H9 (cell line): ENCODE results near the gene TMEM229B. TPM values are rescaled to one million over a fixed set of nuclear protein-coding genes. Genes with fewer than 3 reads are reported as not detected.

Source experiments
- DNase-seq: peaks from one replicate; pipeline ENCODE4 v3.0.0-alpha.2; 2017
- H2AFZ ChIP-seq: one replicate; pipeline ENCODE4 v1.6.1; 2013; ENCODE audit warnings: mild to moderate bottlenecking, low read length, control low read depth, moderate library complexity
- H2AK5ac ChIP-seq: 2 replicates; pipeline ENCODE4 v1.6.1; 2013; ENCODE audit warnings: low read length, control low read depth, mixed read lengths; ENCODE audit not compliant: insufficient read length
- H2BK120ac ChIP-seq: one replicate; pipeline ENCODE4 v1.6.1; 2013; ENCODE audit warnings: low read depth, mild to moderate bottlenecking, low read length, control low read depth, inconsistent platforms; ENCODE audit not compliant: poor library complexity, severe bottlenecking
- H2BK12ac ChIP-seq: 2 replicates; pipeline ENCODE4 v1.6.1; 2013; ENCODE audit warnings: low read length, control low read depth, mixed read lengths, low read depth; ENCODE audit not compliant: insufficient read length
- H2BK15ac ChIP-seq: 2 replicates; pipeline ENCODE4 v1.6.1; 2013; ENCODE audit warnings: low read depth, low read length, control low read depth
- H2BK20ac ChIP-seq: one replicate; pipeline ENCODE4 v1.6.1; 2013; ENCODE audit warnings: low read depth, mild to moderate bottlenecking, low read length, control low read depth, inconsistent platforms; ENCODE audit not compliant: poor library complexity, severe bottlenecking
- H2BK5ac ChIP-seq: 2 replicates; pipeline ENCODE4 v1.6.1; 2013; ENCODE audit warnings: low read length, control low read depth, mixed read lengths; ENCODE audit not compliant: insufficient read length
- H3K14ac ChIP-seq: 2 replicates; pipeline ENCODE4 v1.6.1; 2013; ENCODE audit warnings: low read length, control low read depth; ENCODE audit not compliant: insufficient read depth
- H3K18ac ChIP-seq: 2 replicates; pipeline ENCODE4 v1.6.1; 2013; ENCODE audit warnings: low read depth, mild to moderate bottlenecking, mixed read lengths, low read length, control low read depth; ENCODE audit not compliant: insufficient read length
- H3K23ac ChIP-seq: 2 replicates; pipeline ENCODE4 v1.6.1; 2013; ENCODE audit warnings: low read length, control low read depth, mixed read lengths, low read depth; ENCODE audit not compliant: insufficient read length
- H3K23me2 ChIP-seq: 2 replicates; pipeline ENCODE4 v1.6.1; 2013; ENCODE audit warnings: low read depth, mild to moderate bottlenecking, mixed read lengths, low read length, control low read depth; ENCODE audit not compliant: insufficient read length, poor library complexity, severe bottlenecking
- H3K27ac ChIP-seq: 2 replicates; pipeline ENCODE4 v1.5.1; 2013; ENCODE audit warnings: low read length, control low read depth, mixed read lengths, low read depth; ENCODE audit not compliant: insufficient read length
- H3K27me3 ChIP-seq: 2 replicates; pipeline ENCODE4 v1.6.1; 2013; ENCODE audit warnings: low read length, control low read depth, inconsistent platforms; ENCODE audit not compliant: insufficient read depth
- H3K4ac ChIP-seq: 2 replicates; pipeline ENCODE4 v1.6.1; 2013; ENCODE audit warnings: low read depth, mild to moderate bottlenecking, control low read depth, inconsistent platforms, low read length, moderate library complexity
- H3K4me1 ChIP-seq: 2 replicates; pipeline ENCODE4 v1.6.1; 2013; ENCODE audit warnings: low read length, control low read depth, inconsistent platforms; ENCODE audit not compliant: insufficient read depth
- H3K4me2 ChIP-seq: 2 replicates; pipeline ENCODE4 v1.6.1; 2013; ENCODE audit warnings: low read length, control low read depth, mixed read lengths; ENCODE audit not compliant: insufficient read length, insufficient read depth
- H3K56ac ChIP-seq: 2 replicates; pipeline ENCODE4 v1.6.1; 2013; ENCODE audit warnings: low read depth, mild to moderate bottlenecking, mixed read lengths, low read length, control low read depth; ENCODE audit not compliant: insufficient read length
- H3K79me1 ChIP-seq: 2 replicates; pipeline ENCODE4 v1.6.1; 2013; ENCODE audit warnings: low read depth, mild to moderate bottlenecking, moderate library complexity, low read length, control low read depth, inconsistent platforms; ENCODE audit not compliant: insufficient read depth, poor library complexity, severe bottlenecking
- H3K79me2 ChIP-seq: 2 replicates; pipeline ENCODE4 v1.6.1; 2013; ENCODE audit warnings: low read length, control low read depth, inconsistent platforms; ENCODE audit not compliant: insufficient read depth
- H3K9ac ChIP-seq: 2 replicates; pipeline ENCODE4 v1.6.1; 2013; ENCODE audit warnings: low read length, control low read depth, mixed read lengths; ENCODE audit not compliant: insufficient read length; ENCODE audit errors: extremely low read depth
- H3K9me3 ChIP-seq: one replicate; pipeline ENCODE4 v1.6.1; 2013; ENCODE audit warnings: low read depth, low read length, inconsistent platforms; ENCODE audit not compliant: control insufficient read depth
- H3T11ph ChIP-seq: one replicate; pipeline ENCODE4 v1.6.1; 2013; ENCODE audit warnings: mild to moderate bottlenecking, low read length, control low read depth, inconsistent platforms
- H4K20me1 ChIP-seq: one replicate; pipeline ENCODE4 v1.6.1; 2013; ENCODE audit not compliant: control insufficient read depth, insufficient read length, insufficient read depth
- H4K5ac ChIP-seq: 2 replicates; pipeline ENCODE4 v1.6.1; 2013; ENCODE audit warnings: low read depth, mild to moderate bottlenecking, mixed read lengths, low read length, control low read depth; ENCODE audit not compliant: insufficient read length
- H4K8ac ChIP-seq: replicated peaks from 2 replicates; pipeline ENCODE4 v1.6.1; 2013; ENCODE audit warnings: low read length, control low read depth, mixed read lengths, low read depth; ENCODE audit not compliant: insufficient read length
- H4K91ac ChIP-seq: 2 replicates; pipeline ENCODE4 v1.6.1; 2013; ENCODE audit warnings: low read depth, mild to moderate bottlenecking, moderate library complexity, mixed read lengths, low read length, control low read depth; ENCODE audit not compliant: insufficient read length
- H3K27ac Mint-ChIP-seq, 3 experiments: 2 replicates in 2 of 3; 3 replicates in 1 of 3; pipeline ENCODE4 v1.8.0; 2020 to 2021; ENCODE audit warnings: mixed read lengths in 3 of 3, mild to moderate bottlenecking in 1 of 3, moderate library complexity in 1 of 3
- H3K27me3 Mint-ChIP-seq: 2 replicates; pipeline ENCODE4 v1.8.0; 2021; ENCODE audit warnings: low read depth, mild to moderate bottlenecking, moderate library complexity, mixed read lengths
- H3K36me3 Mint-ChIP-seq, 3 experiments: 2 replicates in 2 of 3; 3 replicates in 1 of 3; pipeline ENCODE4 v1.8.0; 2020 to 2021; ENCODE audit warnings: low read depth in 3 of 3, mixed read lengths in 3 of 3; ENCODE audit not compliant: insufficient read depth in 1 of 3
- H3K4me1 Mint-ChIP-seq, 2 experiments: 2 replicates each; pipeline ENCODE4 v1.8.0; 2020; ENCODE audit warnings: mixed read lengths in 2 of 2
- H3K4me3 Mint-ChIP-seq, 2 experiments: 2 replicates in 1 of 2; 3 replicates in 1 of 2; pipeline ENCODE4 v1.8.0; 2020 to 2021; ENCODE audit warnings: mild to moderate bottlenecking in 2 of 2, mixed read lengths in 2 of 2, moderate library complexity in 1 of 2
- H3K9me3 Mint-ChIP-seq, 2 experiments: 2 replicates in 1 of 2; 3 replicates in 1 of 2; pipeline ENCODE4 v1.8.0; 2020; ENCODE audit warnings: mild to moderate bottlenecking in 2 of 2, mixed read lengths in 2 of 2, moderate library complexity in 1 of 2
- CTCF ChIP-seq: fragments of 200-600 bp; sonication (generic); conservative IDR thresholded peaks from 3 replicates; pipeline ENCODE4 v1.8.0; 2021; ENCODE audit warnings: antibody characterized with exemption, mild to moderate bottlenecking
- WGBS: extraction: QIAGEN DNeasy Blood & Tissue Kit; methylation state at CpG from one replicate; pipeline ENCODE4 v1.1.7; 2013; ENCODE audit warnings: missing lambda C conversion rate, low lambda C conversion rate, mixed read lengths; ENCODE audit not compliant: insufficient read length; ENCODE audit errors: extremely low coverage; 5-methylcytosine and 5-hydroxymethylcytosine counted together
- total RNA-seq: library from RNA; stranded (reverse); gene quantifications from 2 replicates; pipeline ENCODE4 v1.2.1, GENCODE V29; 2021

Gene TMEM229B
- total RNA-seq, 1 experiment from 2014 or later: 0.24 TPM

DNA sequence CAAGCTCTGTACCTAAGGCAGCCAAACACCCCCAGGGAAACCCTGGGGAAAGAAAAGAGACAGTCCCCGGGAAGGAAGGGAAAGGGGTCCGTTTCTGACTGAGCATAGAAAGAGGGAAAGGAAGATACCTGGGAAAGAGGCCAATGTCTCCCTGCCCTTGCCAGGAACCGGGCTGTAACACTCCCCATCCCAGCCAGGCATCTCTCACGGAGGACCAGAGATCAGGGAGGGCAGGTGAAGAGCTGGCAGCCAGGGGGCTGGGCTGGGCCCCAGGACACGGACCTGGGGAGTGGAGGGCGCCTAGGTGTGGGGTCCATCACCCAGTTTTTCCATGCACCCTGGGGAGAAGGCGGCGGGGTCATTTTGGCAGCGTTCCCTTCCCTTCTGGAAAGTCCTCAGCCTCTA lies 25.7 kb upstream of the TMEM229B start:
- Histone ChIP-seq H3K23ac (no peak overlapping the region), H3T11ph (no peak overlapping the region), H3K14ac (no peak overlapping the region), H3K4me1 (no peaks in the 10 kb centered on the region; the same call in 1 of the 2 replicates), H3K56ac (no peak overlapping the region), H4K20me1 (no peaks in the 10 kb centered on the region), H3K27ac (no peak overlapping the region), H2BK120ac (no peak overlapping the region), H4K91ac (no peak overlapping the region), H2BK15ac (no peak overlapping the region), H3K27me3 (peaks cover 12% of the 10 kb centered on the region; the same call in 1 of the 2 replicates), H4K5ac (no peak overlapping the region), H3K4me2 (peak overlapping the region; percentile 69), H3K9me3 (no peaks in the 10 kb centered on the region), H2BK20ac (no peak overlapping the region), H2AK5ac (no peak overlapping the region), H3K4ac (no peak overlapping the region), H2BK5ac (no peak overlapping the region), H4K8ac (no peak overlapping the region), H3K79me2 (no peaks in the 10 kb centered on the region), H3K23me2 (peaks cover 5% of the 10 kb centered on the region), H2AFZ (no peak overlapping the region), H2BK12ac (no peak overlapping the region), H3K79me1 (no peaks in the 10 kb centered on the region), H3K9ac (no peak overlapping the region), H3K18ac (no peak overlapping the region)
- WGBS: no CpG with 5 or more reads among the region's 9 CpGs
- TF ChIP-seq CTCF: no peak
- Mint-ChIP-seq H3K4me1 (peaks cover 0 to 5% of the 10 kb centered on the region in 2 experiments; a peak in 2 of 4 replicates), H3K9me3 (no peaks in the 10 kb centered on the region), H3K4me3 (peak overlapping the region; percentile 68 to 84), H3K27ac (no peak overlapping the region), H3K36me3 (no peaks in the 10 kb centered on the region), H3K27me3 (peaks cover 81% of the 10 kb centered on the region)
- no peak for DNase-seq
